Lung (tissue), 12 donors: ENCODE data around the gene PCBP3. TPM values are rescaled to one million over a fixed set of nuclear protein-coding genes. Genes with fewer than 3 reads are reported as not detected.

Experiments used
- ATAC-seq: fragments of 200-7000 bp; cut with Tn5 transposase; one replicate; pipeline ENCODE4 v1.9.1; 2020; ENCODE audit warnings: moderate number of reproducible peaks; ENCODE audit not compliant: insufficient read depth, low FRiP score
- DNase-seq, 3 donors: peaks; one replicate each; pipeline ENCODE4 v3.0.0-alpha.2; 2013 to 2017
- H3K27ac ChIP-seq, 2 donors: one replicate each; pipeline ENCODE4 v1.5.1; 2013; ENCODE audit warnings: mild to moderate bottlenecking in 2 of 2, moderate library complexity in 2 of 2, control low read depth in 1 of 2, inconsistent platforms in 1 of 2, low read depth in 1 of 2, low read length in 1 of 2
- H3K27me3 ChIP-seq, 3 donors: one replicate each; pipeline ENCODE4 v1.5.1; 2013; ENCODE audit warnings: low read length in 2 of 3; ENCODE audit not compliant: control insufficient read depth in 3 of 3, insufficient read depth in 3 of 3
- H3K36me3 ChIP-seq, 4 donors: one replicate each; pipeline ENCODE4 v1.5.1; 2013; ENCODE audit warnings: low read length in 4 of 4, mild to moderate bottlenecking in 1 of 4, moderate library complexity in 1 of 4; ENCODE audit not compliant: control insufficient read depth in 4 of 4, insufficient read depth in 4 of 4
- H3K4me1 ChIP-seq, 5 donors: one replicate each; pipeline ENCODE4 v1.5.1; 2013; ENCODE audit warnings: low read length in 5 of 5, mild to moderate bottlenecking in 2 of 5, moderate library complexity in 1 of 5; ENCODE audit not compliant: control insufficient read depth in 5 of 5, insufficient read depth in 5 of 5
- H3K4me3 ChIP-seq: one replicate; pipeline ENCODE4 v1.5.1; 2013; ENCODE audit warnings: mild to moderate bottlenecking, control low read depth, moderate library complexity
- H3K9ac ChIP-seq, 2 donors: one replicate each; pipeline ENCODE4 v1.5.1; 2013; ENCODE audit warnings: low read length in 2 of 2, control low read depth in 1 of 2; ENCODE audit not compliant: insufficient read depth in 1 of 2
- H3K9me3 ChIP-seq, 4 donors: one replicate each; pipeline ENCODE4 v1.5.1; 2013; ENCODE audit warnings: low read length in 3 of 4, mild to moderate bottlenecking in 1 of 4, moderate library complexity in 1 of 4; ENCODE audit not compliant: control insufficient read depth in 4 of 4, insufficient read depth in 3 of 4
- CTCF ChIP-seq: IDR thresholded peaks from 2 replicates; pipeline ENCODE4 v1.5.1; 2012; ENCODE audit warnings: mild to moderate bottlenecking; ENCODE audit errors: control extremely low read depth, extremely low read depth
- WGBS, 2 donors: extraction: QIAGEN DNeasy Blood & Tissue Kit; methylation state at CpG; one replicate each; pipeline ENCODE4 v1.1.7; 2013; 5-methylcytosine and 5-hydroxymethylcytosine counted together
- polyA plus RNA-seq, 2 donors: library from polyadenylated mRNA; stranded (reverse); fragments of 200-250 nt; gene quantifications; one replicate each; pipeline ENCODE4 v1.2.1, GENCODE V29; 2013
- total RNA-seq, 2 donors: library from RNA; depleted of rRNA in 1 of 2; stranded (reverse); fragments of >200 nt in 1 of 2; gene quantifications; one replicate each; pipeline ENCODE4 v1.2.1, GENCODE V29; 2014 to 2021
- donor health status: control.
- donor health status: control.
- donor health status: Bipolar disorder and iron deficiency.
- donor health status: healthy.
- donor health status: DM: yes; HTN: yes; CAD: no.

PCBP3 gene
- total and polyA plus RNA-seq, 4 donors, result 1.6 to 8.2 (median 3.1) TPM

GRCh38 chr21:45899317-45900033, 255.9 kb downstream of the PCBP3 start:
- H3K4me1 ChIP-seq, result peaks cover 0 to 2% (median 0%) of the 10 kb centered on the region in 5 donors
- TF ChIP-seq CTCF, result no peak
- WGBS, 2 donors, result 76 to 87% methylated on average over 17 of the region's 17 CpGs
- no peaks in the 10 kb centered on the region for H3K27me3 ChIP-seq
- H3K27ac ChIP-seq, result no peak overlapping the region
- no peaks in the 10 kb centered on the region for H3K36me3 ChIP-seq
- no peak overlapping the region for H3K4me3 ChIP-seq
- no peak for DNase-seq
- no peak overlapping the region for H3K9ac ChIP-seq
- no peaks in the 10 kb centered on the region for H3K9me3 ChIP-seq
- ATAC-seq, result no peak

GRCh38 chr21:45900034-45900868, 256.7 kb downstream of the PCBP3 start:
- H3K4me1 ChIP-seq, result no peaks in the 10 kb centered on the region
- DNase-seq (no peak), ATAC-seq (no peak)
- H3K9ac ChIP-seq, result no peak overlapping the region
- TF ChIP-seq CTCF, result no peak
- no peaks in the 10 kb centered on the region for H3K27me3 ChIP-seq
- no peaks in the 10 kb centered on the region for H3K36me3 ChIP-seq
- no peaks in the 10 kb centered on the region for H3K9me3 ChIP-seq
- 86 to 91% methylated on average over 27 of the region's 27 CpGs for WGBS, 2 donors
- no peak overlapping the region for H3K4me3 ChIP-seq
- no peak overlapping the region for H3K27ac ChIP-seq

GRCh38 chr21:45901061-45901690, 257.7 kb downstream of the PCBP3 start:
- H3K27me3 ChIP-seq, result no peaks in the 10 kb centered on the region
- no peak overlapping the region for H3K9ac ChIP-seq
- ATAC-seq (no peak), DNase-seq (no peak)
- TF ChIP-seq CTCF, result no peak
- no peaks in the 10 kb centered on the region for H3K36me3 ChIP-seq
- H3K4me1 ChIP-seq, result no peaks in the 10 kb centered on the region
- 90 to 95% methylated on average over 15 of the region's 15 CpGs for WGBS, 2 donors
- no peaks in the 10 kb centered on the region for H3K9me3 ChIP-seq
- no peak overlapping the region for H3K4me3 ChIP-seq
- H3K27ac ChIP-seq, result no peak overlapping the region
